ENCODE data around the gene CPLX4.

GRCh38 chr18:59270689-59271257 is 47.7 kb downstream of the CPLX4 start:
- TF ChIP-seq CTCF (IDR thresholded peaks at IDR 0.05) (no peak), ZFX (IDR thresholded peaks at IDR 0.05; ENCODE audit: borderline replicate concordance) (no peak)
